Stimulated activated CD4-positive, alpha-beta T cell treated with anti-CD3 and anti-CD28 coated beads, Interleukin-1b, Interleukin-23, amount 100 ng/mL, for 1 hour (primary cell): ENCODE data around the gene CORO6.
"Not testable (repeated sequence)": the region's sequence is repeated elsewhere in the genome, so short reads cannot be mapped to it uniquely, and the experiment has no call there.

Source experiments
- DNase-seq, 2 donors: peaks; one replicate each; pipeline ENCODE4 v3.0.0-alpha.2; 2020; ENCODE audit warnings: low read depth in 2 of 2

CORO6 gene

DNA sequence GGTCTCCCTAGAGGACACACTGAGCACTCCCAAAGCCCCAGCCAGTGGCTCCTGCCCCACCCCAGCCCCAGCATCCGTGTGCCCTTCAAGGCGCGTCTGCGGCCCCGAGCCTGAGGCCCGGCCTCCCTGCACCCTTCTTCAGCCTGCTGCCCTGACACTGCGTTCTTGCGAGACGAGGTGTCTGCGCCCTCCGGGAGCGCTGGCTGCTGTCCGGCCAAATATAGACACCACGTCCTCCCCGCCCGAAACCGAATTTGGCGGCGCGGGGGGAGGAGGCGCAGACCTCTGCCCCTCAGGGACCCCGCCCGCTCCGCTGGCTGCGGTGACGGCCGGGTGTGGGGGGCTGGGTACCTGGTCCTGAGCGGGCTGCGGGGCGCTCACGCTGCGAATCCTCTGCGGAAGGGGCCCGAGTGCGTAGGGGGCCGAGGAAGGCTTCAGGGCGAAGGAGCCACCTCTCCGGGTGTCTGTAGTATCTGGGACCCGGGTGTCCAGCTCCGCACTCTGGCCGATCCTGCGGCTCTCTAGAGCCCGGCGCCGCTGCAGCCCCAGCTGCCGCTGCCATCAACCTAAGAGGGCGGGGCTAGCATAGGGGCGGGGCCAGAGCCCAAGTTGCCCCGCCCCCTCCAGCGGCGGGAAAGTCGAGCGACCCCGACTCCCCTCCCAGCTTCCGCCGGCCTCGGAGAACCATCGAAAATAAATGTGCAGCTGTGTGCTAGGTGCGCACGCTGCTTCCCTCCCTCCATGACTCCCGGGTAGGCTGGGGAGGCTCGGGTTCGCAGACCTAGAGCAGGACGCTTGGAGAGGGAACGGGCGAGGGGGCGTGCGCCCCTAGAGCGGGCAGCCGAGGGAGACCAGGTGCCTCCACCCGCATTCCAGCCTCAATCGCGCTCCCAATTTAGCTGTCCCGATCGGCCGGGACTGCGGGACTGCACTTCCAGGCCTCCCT is at the start of gene CORO6:
CORO6 (minus strand) TSS at position 576 of the 946 bp plus-strand sequence. CDS start 1,491 bp downstream, outside the sequence.
- DNase-seq, result peak in 1 of 2 donors; percentile 60

DNA sequence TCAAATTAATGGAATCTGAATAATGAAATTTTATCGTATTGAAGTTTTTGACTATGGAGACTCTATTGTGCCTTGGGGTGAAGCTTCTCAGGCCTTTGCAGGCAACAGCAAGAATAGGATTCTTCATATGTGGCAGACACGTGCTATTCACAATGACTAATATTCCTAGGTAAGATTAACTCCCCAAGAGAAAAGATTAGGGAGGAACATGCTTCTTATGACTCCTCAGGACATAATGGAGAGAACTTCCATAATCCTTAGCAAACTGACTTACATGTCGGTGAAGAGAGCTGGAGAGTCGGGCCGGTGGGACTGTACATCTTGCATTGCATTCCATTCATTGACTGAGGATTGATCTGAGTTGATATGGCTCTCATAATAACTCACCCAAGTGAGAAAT is 48.9 kb upstream of the CORO6 start:
- no peak for DNase-seq

DNA sequence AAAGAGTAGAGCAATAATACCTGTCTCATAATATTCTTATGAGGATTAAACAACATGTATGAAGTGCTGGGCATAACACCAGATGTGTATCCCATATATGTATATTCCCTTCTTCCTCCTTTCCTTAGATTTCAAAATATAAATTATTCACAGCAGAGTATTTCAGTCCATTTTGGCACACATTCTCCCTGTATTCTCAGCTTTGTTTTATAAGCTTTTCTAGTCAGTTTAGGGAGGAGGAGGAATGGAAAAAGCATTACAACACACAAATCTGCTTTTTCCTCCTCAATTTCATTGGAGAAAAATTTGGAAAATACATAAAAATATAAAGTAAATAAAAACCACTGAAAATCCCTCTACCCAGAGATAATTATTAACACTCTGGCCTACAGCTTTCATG is 46.6 kb upstream of the CORO6 start:
- no peak for DNase-seq

DNA sequence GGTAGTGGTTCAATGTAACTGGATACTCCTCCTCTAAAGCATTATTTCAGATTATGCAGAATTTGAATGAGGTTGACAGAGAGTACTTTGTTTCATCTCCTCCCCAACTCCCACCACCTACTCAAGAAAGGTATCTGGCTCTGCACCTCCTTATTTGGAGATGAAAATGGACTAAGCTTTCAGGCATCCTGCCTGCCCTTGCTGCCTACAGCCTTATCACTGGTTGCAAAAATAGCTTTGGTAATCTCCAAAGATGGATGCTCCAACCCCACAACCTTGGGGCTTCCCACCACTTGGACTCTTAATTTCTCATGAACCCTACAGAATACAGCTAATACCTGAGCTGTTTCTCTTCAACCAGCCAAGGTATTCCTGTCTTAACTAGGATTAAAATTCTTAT is 45.3 kb upstream of the CORO6 start:
- DNase-seq, result no peak

DNA sequence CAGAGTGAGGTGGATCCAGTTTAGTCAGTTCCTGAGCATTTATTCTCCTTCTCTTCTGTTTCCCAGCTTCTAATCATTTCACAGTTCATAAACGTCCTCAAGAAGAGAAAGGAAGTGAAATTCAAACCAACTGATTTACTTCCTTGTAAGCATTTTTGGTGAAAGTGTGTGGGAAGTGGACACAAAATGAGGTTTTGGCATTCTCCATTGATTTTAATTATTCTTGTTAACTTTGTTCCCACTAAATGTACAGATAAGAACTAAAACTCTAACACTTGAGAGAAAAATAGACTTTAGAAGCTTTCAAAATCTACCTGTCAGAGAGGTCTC is 42.7 kb upstream of the CORO6 start:
- DNase-seq, result no peak

DNA sequence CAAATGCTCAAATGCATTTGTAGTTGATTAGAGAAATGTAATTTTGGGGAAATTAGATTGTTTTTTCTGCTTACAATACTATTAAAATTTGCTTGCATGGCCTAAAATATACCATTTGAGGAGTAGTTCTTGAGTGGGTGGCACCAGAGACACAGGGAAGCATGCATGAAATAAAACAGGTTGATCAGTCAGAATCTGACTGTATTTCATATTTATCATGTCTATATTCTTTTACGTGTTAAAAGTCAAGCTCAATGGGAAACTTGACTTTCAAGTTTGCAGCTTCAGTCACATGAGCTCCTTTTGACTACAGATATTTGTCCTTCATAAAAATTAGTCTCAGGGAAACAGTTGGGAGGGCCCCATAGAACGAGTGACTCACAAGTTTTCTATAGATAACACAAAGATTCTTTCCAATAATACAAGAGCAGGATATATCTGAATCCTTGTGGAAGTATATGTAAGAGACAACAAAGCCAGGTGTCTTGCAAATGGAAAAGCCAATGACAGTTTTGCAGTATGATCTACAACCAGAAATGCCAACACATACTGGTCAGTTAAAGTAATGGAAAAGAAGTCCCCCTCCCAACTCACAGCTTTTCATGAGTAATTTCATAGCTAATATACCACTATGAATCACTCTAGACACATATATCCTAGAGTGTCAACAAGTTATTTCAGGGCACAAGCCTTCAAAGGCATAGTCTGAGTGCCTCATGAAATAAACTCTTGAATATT is 42.2 kb upstream of the CORO6 start:
- no peak for DNase-seq

DNA sequence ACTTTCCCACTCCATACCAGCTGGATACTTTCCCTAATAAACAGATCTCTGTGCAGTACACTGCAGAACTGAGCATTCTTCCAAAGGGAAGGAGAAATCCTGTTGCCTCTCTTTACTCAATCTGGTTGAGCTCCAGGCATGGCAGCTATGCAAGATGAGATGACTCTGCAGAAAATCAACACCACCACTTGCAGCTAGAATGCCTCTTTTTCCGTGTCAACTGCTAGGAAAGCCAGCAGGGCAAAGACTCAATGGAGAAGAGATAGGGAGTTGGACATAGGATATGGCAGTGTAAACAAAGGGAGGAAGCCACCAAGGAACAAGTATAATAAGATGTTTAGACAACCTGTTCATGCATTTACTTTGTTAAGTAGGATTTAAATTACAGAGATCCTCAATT is 40.4 kb upstream of the CORO6 start:
- no peak for DNase-seq

DNA sequence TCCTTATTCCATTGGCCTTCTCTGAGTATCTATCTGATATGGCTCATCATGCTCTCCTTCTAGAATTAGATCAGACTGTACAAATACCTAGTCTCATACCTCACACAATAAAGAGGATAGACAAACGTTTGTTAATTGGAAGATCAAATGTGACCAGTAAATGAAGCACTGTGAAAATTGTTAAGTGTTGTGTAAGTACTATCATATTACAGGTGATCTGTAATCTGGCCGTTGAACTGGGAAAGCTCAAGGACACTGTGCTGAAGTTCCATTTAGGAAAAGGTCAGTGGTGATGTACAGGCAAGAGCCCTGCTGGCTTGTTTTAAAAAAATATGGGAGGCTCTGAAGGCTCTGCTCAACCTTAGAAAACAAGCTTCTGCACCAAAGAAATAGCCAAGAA is 38.5 kb upstream of the CORO6 start:
- no peak for DNase-seq

DNA sequence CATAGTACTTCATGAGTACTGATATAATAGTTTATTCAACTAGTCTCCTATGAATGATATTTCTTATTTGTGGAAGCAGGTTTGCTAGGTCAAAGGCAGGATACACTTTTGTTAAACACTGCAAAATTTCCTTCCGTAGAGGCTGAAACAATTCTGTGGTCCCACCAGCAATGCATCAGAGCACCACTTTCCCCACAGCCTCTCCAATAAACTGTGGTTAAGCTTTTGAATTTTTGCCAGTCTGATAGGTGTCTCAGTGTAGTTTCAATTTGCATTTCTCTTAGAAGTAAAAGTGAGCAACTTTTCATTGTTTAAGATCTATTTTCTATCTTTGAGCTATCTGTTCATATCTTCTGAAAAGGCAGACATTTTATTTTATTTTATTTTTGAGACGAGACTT is 36.4 kb upstream of the CORO6 start:
- DNase-seq, result no peak

DNA sequence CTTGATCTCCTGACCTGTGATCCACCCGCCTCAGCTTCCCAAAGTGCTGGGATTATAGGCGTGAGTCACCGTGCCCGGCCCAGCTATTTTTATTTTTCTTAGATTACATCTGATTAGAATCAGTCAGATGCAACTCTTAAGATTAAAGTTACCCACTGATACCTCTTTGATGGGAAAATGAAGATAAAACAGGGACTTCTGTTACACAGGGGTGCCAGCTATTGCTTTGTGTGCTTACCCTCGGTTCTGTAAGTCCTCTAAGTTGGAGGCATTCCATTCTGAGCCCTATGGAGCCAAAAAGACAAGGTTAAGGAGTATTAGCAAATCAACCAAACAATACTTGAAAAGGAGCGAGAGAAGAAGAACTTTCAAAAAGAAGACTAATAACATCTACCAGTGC is 32.6 kb upstream of the CORO6 start:
- DNase-seq, result no peak

DNA sequence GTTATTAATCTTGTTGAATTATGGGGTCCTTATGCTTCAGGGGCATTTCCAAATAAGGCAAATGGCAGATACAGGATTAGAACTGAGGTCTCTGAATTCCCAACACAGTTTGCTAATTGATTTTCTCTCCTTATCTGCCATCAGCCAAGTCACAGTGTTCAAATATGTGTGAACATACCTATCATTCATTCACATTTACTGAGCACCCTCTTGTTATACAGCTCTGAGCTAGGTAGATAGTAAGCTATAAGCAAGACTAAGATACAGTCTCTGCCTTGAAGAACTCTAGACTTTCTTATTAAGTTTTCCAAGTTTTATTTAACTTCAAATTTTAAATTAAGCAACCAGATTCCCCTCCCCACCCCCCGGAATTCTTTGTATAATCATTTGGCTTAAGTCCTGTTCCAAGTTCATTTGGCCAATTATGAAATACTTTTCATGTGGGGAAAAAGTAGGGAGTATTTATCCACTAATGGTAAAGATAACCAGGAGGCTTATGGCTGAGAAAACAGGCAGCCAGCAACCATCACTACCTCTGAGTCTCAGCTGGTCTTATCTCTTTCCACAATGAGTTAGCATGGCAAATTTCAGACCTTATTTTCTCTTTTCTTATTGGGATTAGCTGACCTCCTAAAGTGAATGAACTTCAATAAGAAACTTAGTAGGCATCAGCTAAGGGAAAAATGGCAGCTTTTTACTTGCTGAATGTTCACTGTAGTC is 31.4 kb upstream of the CORO6 start:
- DNase-seq, result no peak

DNA sequence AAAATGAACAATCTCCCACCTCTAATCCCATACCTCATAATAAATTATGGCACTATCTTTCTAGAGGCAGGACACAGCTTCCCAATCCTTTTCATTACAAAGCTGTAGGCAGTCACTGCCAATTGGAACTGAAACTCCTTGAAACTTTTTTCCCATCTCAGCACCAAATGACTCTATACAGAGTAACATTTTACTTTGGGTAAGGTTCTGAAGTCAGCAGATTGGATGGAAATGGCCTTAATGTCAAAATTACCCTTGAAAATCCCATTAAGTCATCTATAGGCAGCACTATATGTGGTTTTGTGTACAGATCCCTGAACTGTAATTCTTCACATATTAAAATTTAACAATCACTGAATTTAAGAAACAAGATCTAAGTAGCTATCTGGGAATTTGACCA is 30.3 kb upstream of the CORO6 start:
- DNase-seq, result no peak

DNA sequence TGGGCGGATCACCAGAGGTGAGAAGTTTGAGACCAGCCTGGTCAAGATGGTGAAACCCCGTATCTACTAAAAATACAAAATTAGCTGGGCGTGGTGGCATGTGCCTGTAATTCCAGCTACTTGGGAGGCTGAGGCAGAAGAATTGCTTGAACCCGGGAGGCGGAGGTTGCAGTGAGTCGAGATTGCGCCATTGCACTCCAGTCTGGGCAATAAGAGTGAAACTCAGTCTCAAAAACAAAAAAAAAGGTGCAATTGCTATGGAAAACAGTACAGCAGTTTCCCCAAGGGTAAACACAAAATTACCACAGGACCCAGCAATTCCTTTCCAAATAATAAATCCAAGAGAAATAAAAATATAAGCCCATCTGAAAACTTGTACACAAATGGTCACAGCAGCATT is 29.2 kb upstream of the CORO6 start:
- not testable (repeated sequence) for DNase-seq

DNA sequence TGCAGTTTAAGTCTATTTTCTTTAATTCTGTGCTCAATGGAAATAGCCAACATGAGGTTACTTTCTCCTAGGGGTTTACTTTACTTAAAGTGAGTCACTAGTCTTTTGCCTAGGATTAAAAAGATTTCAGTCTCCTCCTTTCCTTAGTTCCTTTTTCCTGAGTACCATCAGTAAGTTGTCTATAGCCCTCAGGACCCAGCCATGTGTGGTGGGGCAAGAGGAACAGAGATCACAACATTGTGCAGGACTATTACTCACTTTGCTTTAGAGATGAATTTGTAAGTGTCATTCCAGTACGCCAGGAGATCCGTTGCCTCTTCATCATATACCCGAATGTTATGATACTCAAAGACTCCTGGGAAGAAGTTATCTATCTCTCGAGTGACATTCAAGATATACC is 27.7 kb upstream of the CORO6 start:
- no peak for DNase-seq

DNA sequence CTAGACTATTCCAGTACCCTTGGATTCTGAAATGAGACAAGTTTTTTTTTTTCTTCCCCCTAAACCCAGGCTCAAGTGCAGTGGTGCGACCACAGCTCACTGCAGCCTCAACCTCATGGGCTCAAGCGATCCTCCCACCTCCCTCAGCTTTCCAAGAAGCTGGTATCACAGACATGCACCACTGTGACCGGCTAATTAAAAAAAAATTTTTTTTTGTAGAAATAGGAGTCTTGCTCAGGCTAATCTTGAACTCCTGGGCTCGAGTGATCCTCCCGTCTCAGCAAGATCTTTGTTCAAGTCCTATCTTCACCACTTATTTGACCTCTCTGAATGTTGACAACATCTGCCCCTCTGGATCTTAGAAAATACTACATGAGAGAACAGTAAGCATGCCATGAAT is 26.6 kb upstream of the CORO6 start:
- DNase-seq, result no peak

DNA sequence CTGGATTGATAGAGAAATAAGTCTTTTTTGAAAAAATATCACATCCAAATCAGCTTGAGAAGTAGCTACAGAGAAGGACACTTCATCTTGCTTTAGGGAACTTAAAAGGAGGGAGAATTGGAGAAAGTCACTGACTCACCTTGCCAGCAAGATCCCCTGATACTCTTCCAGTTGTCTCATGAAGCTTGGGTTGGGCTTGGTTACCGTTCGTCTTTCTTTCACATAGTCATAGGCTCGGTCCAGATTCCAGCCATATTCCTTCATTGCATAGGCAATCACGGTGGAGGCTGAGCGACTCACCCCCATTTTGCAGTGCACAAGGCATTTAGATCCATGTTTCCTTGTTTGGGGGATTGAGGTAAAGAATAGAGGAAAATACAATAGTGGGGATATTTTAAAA is 25.3 kb upstream of the CORO6 start:
- no peak for DNase-seq

DNA sequence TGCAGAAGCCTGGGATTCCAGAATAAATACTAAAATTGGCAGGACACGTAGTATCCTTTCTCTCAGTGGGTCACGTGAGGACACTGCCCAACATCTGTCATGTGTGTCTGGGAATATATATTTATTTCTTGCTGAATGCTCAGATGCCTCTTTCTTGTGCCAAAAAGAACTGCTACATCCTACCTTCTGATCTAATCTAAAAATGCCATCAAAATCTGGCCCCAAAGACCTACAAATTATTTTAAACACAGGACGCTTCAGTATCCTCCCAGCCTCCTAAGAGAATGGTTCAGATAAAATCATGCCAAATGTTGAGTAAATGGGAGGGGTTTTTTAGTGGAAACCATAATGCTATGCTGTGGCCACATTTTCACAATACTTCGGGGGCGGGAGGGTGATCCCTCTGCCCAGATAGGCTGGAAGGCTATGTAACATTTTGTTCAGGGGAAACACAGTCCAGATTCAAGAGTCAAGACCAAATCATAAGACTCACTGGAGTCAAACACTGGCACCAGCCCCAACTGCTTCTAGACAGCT is 22.9 kb upstream of the CORO6 start:
- no peak for DNase-seq

DNA sequence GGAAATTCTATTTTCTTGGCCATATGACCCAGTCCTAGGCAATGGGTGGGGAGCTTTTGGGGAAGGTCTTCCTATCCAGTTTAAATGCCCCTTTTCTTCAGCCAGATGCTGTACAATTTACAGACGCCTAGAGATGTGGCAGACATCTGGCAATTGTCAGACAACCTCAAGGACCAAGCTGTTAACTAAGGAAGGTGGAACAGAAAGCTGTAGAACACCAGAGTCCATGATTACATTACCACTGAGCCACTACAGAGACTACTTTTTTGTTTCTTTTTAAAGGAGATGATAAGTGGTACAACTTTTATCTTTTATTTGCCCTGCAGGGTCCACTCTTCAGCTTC is 21.1 kb upstream of the CORO6 start:
- DNase-seq, result no peak

DNA sequence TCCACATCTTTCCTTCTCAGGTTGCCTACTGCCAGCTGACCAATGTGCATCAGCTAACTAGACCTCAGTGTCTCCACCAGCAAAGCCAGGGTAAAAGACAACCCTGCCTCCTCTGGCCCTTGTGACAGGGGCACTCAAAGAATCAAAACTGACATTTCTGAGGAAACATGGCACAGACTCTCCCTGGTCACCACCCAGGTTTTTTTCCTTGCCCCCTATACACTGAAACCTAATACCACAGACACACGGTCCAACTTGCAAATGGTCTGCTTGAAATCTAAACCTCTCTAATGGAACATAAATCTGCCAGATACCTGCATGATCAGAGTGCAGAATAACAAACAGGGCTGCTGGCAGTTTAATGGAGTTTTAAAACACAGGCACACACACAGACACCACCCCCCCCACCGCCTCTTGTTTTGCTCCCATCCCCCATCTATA is 19.5 kb upstream of the CORO6 start:
- DNase-seq, result no peak

DNA sequence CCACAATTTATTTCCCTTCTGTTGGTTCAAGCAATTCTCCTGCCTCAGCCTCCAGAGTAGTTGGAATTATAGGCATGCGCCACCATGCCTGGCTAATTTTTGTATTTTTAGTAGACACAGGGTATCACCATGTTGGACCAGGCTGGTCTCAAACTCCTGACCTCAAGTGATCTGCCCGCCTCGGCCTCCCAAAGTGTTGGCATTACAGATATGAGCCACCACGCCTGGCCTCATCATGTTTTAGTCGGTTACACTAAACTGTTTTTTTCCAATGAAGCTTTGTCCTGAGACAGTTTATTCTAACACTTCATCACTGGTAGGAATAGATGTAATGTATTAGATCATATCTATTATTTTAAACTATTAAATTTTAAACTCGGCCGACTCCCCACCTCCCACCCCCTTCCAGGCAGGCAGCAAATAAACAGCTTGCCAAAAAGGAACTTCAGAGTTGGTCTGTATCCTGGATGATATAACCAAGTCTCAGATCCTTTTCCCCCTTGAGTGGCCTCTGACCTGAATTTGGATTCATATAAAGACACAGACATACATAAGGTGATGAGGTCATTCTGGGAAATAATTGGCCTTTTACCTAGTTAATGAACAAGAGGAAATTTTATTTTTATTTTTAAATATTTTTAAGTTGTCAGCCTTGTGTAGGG is 18.4 kb upstream of the CORO6 start:
- no peak for DNase-seq

DNA sequence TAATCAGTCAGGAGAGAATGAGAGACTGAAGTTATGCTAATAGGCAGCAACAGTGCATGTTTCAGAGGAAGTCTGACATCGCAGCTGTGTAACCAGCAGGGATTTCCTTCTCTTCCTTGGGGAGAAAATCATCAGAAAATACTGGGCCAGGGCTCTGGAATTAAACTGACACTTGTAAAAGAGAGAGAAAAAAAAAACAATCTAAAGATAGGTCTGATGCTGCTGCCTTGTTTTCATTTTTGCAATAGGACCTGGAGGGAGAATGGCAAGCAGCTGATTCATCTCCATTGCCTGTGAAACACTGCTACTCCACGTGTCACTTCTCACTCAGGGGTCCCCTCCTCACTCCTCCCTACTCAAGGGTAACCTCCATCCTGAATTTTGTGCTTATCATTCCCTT is 17.7 kb upstream of the CORO6 start:
- DNase-seq, result no peak

DNA sequence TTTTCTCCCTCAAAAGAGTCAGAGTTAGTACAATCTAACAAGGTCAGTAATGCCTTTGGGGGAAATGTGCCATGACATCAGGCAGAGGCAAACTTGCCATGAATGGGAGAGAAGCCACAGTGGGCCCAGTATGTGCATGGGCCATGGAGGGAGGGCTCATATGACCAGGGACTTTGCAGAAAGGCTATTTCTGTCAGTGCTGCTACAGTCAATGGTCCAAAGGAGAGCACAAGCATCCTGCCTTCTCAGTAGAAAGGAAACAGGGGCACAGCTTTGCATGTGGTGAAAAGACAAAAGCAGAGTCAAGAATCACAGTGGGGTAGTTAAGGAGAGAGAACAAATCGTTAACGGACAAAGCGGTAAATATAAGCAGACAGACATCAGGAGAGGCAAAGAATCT is 11.2 kb upstream of the CORO6 start:
- DNase-seq, result no peak
